ENCODE measurements around the gene INIP.

Gene INIP

GRCh38 chr9:112731971-112732370 lies 14.1 kb upstream of the INIP start (continued):
- no peak for TF ChIP-seq ZNF133 (tag by site-specific recombination; IDR thresholded peaks at IDR 0.05)
- no peak for TF ChIP-seq ZNF549 (tag by site-specific recombination; IDR thresholded peaks at IDR 0.05)
- no peak for TF ChIP-seq ZNF138 (tag by site-specific recombination; IDR thresholded peaks at IDR 0.05; ENCODE audit: borderline replicate concordance)
- no peak for TF ChIP-seq ZNF114 (tag by site-specific recombination; IDR thresholded peaks at IDR 0.05)
- no peak for TF ChIP-seq ZBTB10 (tag by site-specific recombination; IDR thresholded peaks at IDR 0.05)
- TF ChIP-seq, protein P1, sequence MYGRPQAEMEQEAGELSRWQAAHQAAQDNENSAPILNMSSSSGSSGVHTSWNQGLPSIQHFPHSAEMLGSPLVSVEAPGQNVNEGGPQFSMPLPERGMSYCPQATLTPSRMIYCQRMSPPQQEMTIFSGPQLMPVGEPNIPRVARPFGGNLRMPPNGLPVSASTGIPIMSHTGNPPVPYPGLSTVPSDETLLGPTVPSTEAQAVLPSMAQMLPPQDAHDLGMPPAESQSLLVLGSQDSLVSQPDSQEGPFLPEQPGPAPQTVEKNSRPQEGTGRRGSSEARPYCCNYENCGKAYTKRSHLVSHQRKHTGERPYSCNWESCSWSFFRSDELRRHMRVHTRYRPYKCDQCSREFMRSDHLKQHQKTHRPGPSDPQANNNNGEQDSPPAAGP (tag by site-specific recombination; IDR thresholded peaks at IDR 0.05) = no peak
- no peak for TF ChIP-seq ZNF10 (tag by site-specific recombination; IDR thresholded peaks at IDR 0.05)

DNA sequence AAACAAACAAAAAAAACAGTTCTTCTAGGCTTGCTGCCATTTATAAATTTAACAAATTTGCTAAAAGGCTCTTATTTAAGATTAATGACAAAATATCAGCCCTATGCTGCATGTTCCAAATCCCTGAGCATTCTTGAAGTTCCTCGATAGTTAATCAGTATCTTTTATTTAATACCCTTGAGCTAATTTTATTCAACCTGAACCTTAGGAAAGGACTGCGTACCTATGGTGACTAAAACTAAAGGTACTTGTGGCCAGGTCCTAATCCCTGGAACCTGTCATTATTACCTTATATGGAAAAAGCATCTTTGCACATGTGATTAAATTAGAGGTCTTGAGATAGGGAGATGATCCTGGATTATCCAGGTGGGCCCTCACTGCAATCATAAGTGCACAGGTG lies 10.5 kb upstream of the INIP start:
- CTCF ChIA-PET = interaction anchor here (0.7 to 1.4 kb wide), 2 partner anchors 91 to 166 kb away, joined by 3 to 5 read pairs; no protein-coding TSS in a partner anchor
- POLR2A ChIA-PET = no interaction called here

GRCh38 chr9:112726428-112726827 lies 8.5 kb upstream of the INIP start:
- no peaks in the 10 kb centered on the region for H3K4me1 ChIP-seq (ENCODE audit: control insufficient read depth, insufficient read depth, low read length)
- H3K36me3 ChIP-seq (ENCODE audit: control insufficient read depth in 2 of 2, insufficient read depth in 1 of 2, low read length in 2 of 2) = no peaks in the 10 kb centered on the region
- H3K4me3 ChIP-seq (ENCODE audit: low read depth, low read length) = no peak overlapping the region
- H3K27ac ChIP-seq (ENCODE audit: extremely low read depth, low read depth, low read length) = no peak overlapping the region
- ChIA-PET CTCF (no interaction called here), POLR2A (interaction anchor here (1.5 kb wide), 1 partner anchor 8 kb away, joined by 3 read pairs; the partner anchor contains the start of gene INIP)
- no peaks in the 10 kb centered on the region for H3K9me3 ChIP-seq (ENCODE audit: control insufficient read depth, insufficient read depth, low read depth, low read length)
- TF ChIP-seq ZNF548 (tag by site-specific recombination; IDR thresholded peaks at IDR 0.05) (no peak), ZNF341 (tag by site-specific recombination; IDR thresholded peaks at IDR 0.05; ENCODE audit: low read depth) (no peak), ZNF223 (tag by site-specific recombination; IDR thresholded peaks at IDR 0.05) (no peak), ZNF16 (tag by site-specific recombination; IDR thresholded peaks at IDR 0.05; ENCODE audit: low read depth) (no peak), ZNF175 (tag by site-specific recombination; IDR thresholded peaks at IDR 0.05) (no peak), KLF9 (tag by site-specific recombination; IDR thresholded peaks at IDR 0.05; ENCODE audit: low read depth) (no peak), ZNF513 (tag by site-specific recombination; IDR thresholded peaks at IDR 0.05) (no peak), OVOL3 (tag by site-specific recombination; IDR thresholded peaks at IDR 0.05) (no peak), ZNF692 (tag by site-specific recombination; IDR thresholded peaks at IDR 0.05) (no peak)
- TF ChIP-seq, protein P2, sequence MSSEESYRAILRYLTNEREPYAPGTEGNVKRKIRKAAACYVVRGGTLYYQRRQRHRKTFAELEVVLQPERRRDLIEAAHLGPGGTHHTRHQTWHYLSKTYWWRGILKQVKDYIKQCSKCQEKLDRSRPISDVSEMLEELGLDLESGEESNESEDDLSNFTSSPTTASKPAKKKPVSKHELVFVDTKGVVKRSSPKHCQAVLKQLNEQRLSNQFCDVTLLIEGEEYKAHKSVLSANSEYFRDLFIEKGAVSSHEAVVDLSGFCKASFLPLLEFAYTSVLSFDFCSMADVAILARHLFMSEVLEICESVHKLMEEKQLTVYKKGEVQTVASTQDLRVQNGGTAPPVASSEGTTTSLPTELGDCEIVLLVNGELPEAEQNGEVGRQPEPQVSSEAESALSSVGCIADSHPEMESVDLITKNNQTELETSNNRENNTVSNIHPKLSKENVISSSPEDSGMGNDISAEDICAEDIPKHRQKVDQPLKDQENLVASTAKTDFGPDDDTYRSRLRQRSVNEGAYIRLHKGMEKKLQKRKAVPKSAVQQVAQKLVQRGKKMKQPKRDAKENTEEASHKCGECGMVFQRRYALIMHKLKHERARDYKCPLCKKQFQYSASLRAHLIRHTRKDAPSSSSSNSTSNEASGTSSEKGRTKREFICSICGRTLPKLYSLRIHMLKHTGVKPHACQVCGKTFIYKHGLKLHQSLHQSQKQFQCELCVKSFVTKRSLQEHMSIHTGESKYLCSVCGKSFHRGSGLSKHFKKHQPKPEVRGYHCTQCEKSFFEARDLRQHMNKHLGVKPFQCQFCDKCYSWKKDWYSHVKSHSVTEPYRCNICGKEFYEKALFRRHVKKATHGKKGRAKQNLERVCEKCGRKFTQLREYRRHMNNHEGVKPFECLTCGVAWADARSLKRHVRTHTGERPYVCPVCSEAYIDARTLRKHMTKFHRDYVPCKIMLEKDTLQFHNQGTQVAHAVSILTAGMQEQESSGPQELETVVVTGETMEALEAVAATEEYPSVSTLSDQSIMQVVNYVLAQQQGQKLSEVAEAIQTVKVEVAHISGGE (tag by site-specific recombination; conservative IDR thresholded peaks at IDR 0.05; ENCODE audit: low read depth) = no peak

More for the DNA sequence above, 10.5 kb upstream of the INIP start:
- Histone ChIP-seq H3K36me3 (ENCODE audit: control insufficient read depth in 2 of 2, insufficient read depth in 1 of 2, low read length in 2 of 2) (no peaks in the 10 kb centered on the region), H3K4me3 (ENCODE audit: low read depth, low read length) (no peak overlapping the region), H3K27ac (ENCODE audit: extremely low read depth, low read depth, low read length) (no peak overlapping the region), H3K4me1 (ENCODE audit: control insufficient read depth, insufficient read depth, low read length) (no peaks in the 10 kb centered on the region), H3K9me3 (ENCODE audit: control insufficient read depth, insufficient read depth, low read depth, low read length) (no peaks in the 10 kb centered on the region)
- no peak for TF ChIP-seq GLIS1 (tag by site-specific recombination; IDR thresholded peaks at IDR 0.05)
- no peak for TF ChIP-seq ZNF521 (tag by site-specific recombination; IDR thresholded peaks at IDR 0.05)
- no peak for TF ChIP-seq YY2 (tag by site-specific recombination; IDR thresholded peaks at IDR 0.05)
- TF ChIP-seq, protein P3, sequence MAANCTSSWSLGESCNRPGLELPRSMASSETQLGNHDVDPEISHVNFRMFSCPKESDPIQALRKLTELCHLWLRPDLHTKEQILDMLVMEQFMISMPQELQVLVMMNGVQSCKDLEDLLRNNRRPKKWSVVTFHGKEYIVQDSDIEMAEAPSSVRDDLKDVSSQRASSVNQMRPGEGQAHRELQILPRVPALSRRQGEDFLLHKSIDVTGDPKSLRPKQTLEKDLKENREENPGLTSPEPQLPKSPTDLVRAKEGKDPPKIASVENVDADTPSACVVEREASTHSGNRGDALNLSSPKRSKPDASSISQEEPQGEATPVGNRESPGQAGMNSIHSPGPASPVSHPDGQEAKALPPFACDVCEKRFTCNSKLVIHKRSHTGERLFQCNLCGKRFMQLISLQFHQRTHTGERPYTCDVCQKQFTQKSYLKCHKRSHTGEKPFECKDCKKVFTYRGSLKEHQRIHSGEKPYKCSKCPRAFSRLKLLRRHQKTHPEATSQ (tag by site-specific recombination; IDR thresholded peaks at IDR 0.05) = no peak
- TF ChIP-seq ZNF791 (tag by site-specific recombination; IDR thresholded peaks at IDR 0.05) = no peak
